SK-N-SH (cell line): ENCODE measurements around the gene MEGF8. TPM values are rescaled to one million over a fixed set of nuclear protein-coding genes. Genes with fewer than 3 reads are reported as not detected.

Experiments used
- CTCF ChIA-PET: fragments of 300-600, 350-600 bp; formaldehyde crosslinking; extraction: SDS; loops from one replicate; lab custom pipeline; 2021; lab: Yijun Ruan, JAX
- POLR2A ChIA-PET: fragments of 350-600 bp; sonication (Branson Sonifier 250); formaldehyde crosslinking; extraction: SDS; loops from one replicate; lab custom pipeline; 2020; ENCODE audit warnings: antibody characterized with exemption, inconsistent platforms; lab: Yijun Ruan, JAX
- DNase-seq: peaks from one replicate; pipeline ENCODE4 v3.0.0; 2012
- H2AFZ ChIP-seq: fragments of 200-600 bp; sonication (generic); 2 replicates; pipeline ENCODE4 v1.8.1; 2016; ENCODE audit warnings: antibody characterized with exemption, mild to moderate bottlenecking, low read depth
- H3F3A ChIP-seq: fragments of 200-600 bp; sonication (generic); replicated peaks from 2 replicates; pipeline ENCODE3; 2016; ENCODE audit warnings: antibody characterized with exemption, mild to moderate bottlenecking; ENCODE audit not compliant: insufficient read depth
- H3K27ac ChIP-seq, 2 experiments: fragments of 200-500 bp in 1 of 2; fragments of 200-600 bp in 1 of 2; sonication (Bioruptor generic) in 1 of 2; sonication (generic), shearing (Covaris generic) in 1 of 2; 2 replicates each; pipeline versions ENCODE4 v1.5.1 to v1.6.1; 2014 to 2016; ENCODE audit warnings: low read depth in 2 of 2, inconsistent platforms in 1 of 2, low read length in 1 of 2, mild to moderate bottlenecking in 1 of 2, mixed read lengths in 1 of 2
- H3K27me3 ChIP-seq: fragments of 200-600 bp; sonication (generic), shearing (Covaris generic); 2 replicates; pipeline ENCODE4 v1.6.1; 2016; ENCODE audit warnings: mixed run types; ENCODE audit not compliant: insufficient read depth
- H3K36me3 ChIP-seq, 2 experiments: fragments of 200-500 bp in 1 of 2; fragments of 200-600 bp in 1 of 2; sonication (Bioruptor generic) in 1 of 2; sonication (generic) in 1 of 2; replicated peaks in 1 of 2; 2 replicates each; pipeline versions ENCODE3 to v1.5.1; 2014 to 2016; ENCODE audit warnings: low read length in 1 of 2, mild to moderate bottlenecking in 1 of 2; ENCODE audit not compliant: insufficient read depth in 2 of 2, control insufficient read depth in 1 of 2
- H3K4me1 ChIP-seq, 2 experiments: fragments of 200-500 bp in 1 of 2; fragments of 200-600 bp in 1 of 2; sonication (Bioruptor generic) in 1 of 2; sonication (generic), shearing (Covaris generic) in 1 of 2; 2 replicates each; pipeline versions ENCODE4 v1.5.1 to v1.6.1; 2014 to 2016; ENCODE audit warnings: low read depth in 1 of 2, low read length in 1 of 2, mixed run types in 1 of 2; ENCODE audit not compliant: insufficient read depth in 2 of 2, control insufficient read depth in 1 of 2
- H3K4me2 ChIP-seq: fragments of 200-600 bp; sonication (generic), shearing (Covaris generic); 2 replicates; pipeline ENCODE4 v1.6.1; 2017; ENCODE audit warnings: mixed run types
- H3K4me3 ChIP-seq, 2 experiments: fragments of 200-500 bp in 1 of 2; fragments of 200-600 bp in 1 of 2; sonication (Bioruptor generic) in 1 of 2; sonication (generic), shearing (Covaris generic) in 1 of 2; 2 replicates each; pipeline versions ENCODE4 v1.5.1 to v1.8.1; 2014 to 2016; ENCODE audit warnings: low read depth in 2 of 2, inconsistent platforms in 1 of 2, low read length in 1 of 2, mild to moderate bottlenecking in 1 of 2, mixed read lengths in 1 of 2, moderate library complexity in 1 of 2
- H3K79me2 ChIP-seq: fragments of 200-600 bp; sonication (generic); 2 replicates; pipeline ENCODE4 v1.8.1; 2017; ENCODE audit warnings: mild to moderate bottlenecking; ENCODE audit not compliant: insufficient read depth
- H3K9ac ChIP-seq: fragments of 200-600 bp; sonication (generic); 2 replicates; pipeline ENCODE4 v1.6.1; 2017; ENCODE audit warnings: mixed run types
- H3K9me2 ChIP-seq: fragments of 200-600 bp; sonication (generic); 2 replicates; pipeline ENCODE4 v1.6.1; 2017; ENCODE audit warnings: mixed run types
- H3K9me3 ChIP-seq: fragments of 200-600 bp; sonication (generic); 2 replicates; pipeline ENCODE4 v1.6.1; 2017; ENCODE audit warnings: mixed run types, mild to moderate bottlenecking, moderate library complexity
- H4K20me1 ChIP-seq: fragments of 200-600 bp; sonication (generic); 2 replicates; pipeline ENCODE4 v1.6.1; 2017; ENCODE audit warnings: mild to moderate bottlenecking, mixed run types; ENCODE audit not compliant: insufficient read depth
- ELF1 ChIP-seq: IDR thresholded peaks from 2 replicates; pipeline ENCODE4 v1.4.0; 2012
- EP300 ChIP-seq, 2 experiments: IDR thresholded peaks; 2 replicates each; pipeline versions ENCODE4 v1.4.0 to v1.6.1; 2012; ENCODE audit warnings: borderline replicate concordance in 1 of 2, low read depth in 1 of 2, low read length in 1 of 2
- GABPA ChIP-seq: IDR thresholded peaks from 2 replicates; pipeline ENCODE4 v1.4.0; 2012; ENCODE audit warnings: low read depth, mild to moderate bottlenecking
- JUND ChIP-seq: IDR thresholded peaks from 2 replicates; pipeline ENCODE4 v1.4.0; 2012
- NRF1 ChIP-seq: IDR thresholded peaks from 2 replicates; pipeline ENCODE4 v1.6.1; 2012; ENCODE audit warnings: low read depth, mild to moderate bottlenecking, low read length
- POLR2AphosphoS5 ChIP-seq: IDR thresholded peaks from 2 replicates; pipeline ENCODE4 v1.6.1; 2012; ENCODE audit warnings: low read depth, low read length
- RAD21 ChIP-seq: IDR thresholded peaks from 2 replicates; pipeline ENCODE4 v1.6.1; 2012; ENCODE audit warnings: mild to moderate bottlenecking, low read length
- RCOR1 ChIP-seq: fragments of 150-350 bp; IDR thresholded peaks from 2 replicates; pipeline ENCODE4 v1.6.1; 2017; ENCODE audit warnings: antibody characterized with exemption, low read length
- RFX5 ChIP-seq: IDR thresholded peaks from 2 replicates; pipeline ENCODE4 v1.6.1; 2012; ENCODE audit warnings: mild to moderate bottlenecking, improper control_type of control experiment, low read length
- SMC3 ChIP-seq: IDR thresholded peaks from 2 replicates; pipeline ENCODE4 v1.6.1; 2012; ENCODE audit warnings: low read depth, low read length, improper control_type of control experiment
- TEAD4 ChIP-seq: IDR thresholded peaks from 2 replicates; pipeline ENCODE4 v1.4.0; 2012; ENCODE audit warnings: mild to moderate bottlenecking, borderline replicate concordance; ENCODE audit not compliant: insufficient read depth
- WGBS: methylation state at CpG from one replicate; pipeline ENCODE4 v1.1.6; 2017; ENCODE audit warnings: low lambda C conversion rate; 5-methylcytosine and 5-hydroxymethylcytosine counted together
- polyA plus RNA-seq, 3 experiments: library from polyadenylated mRNA; depleted of rRNA; stranded (reverse); fragments of >200 nt; gene quantifications; 2 replicates each; pipeline ENCODE4 v1.2.3, GENCODE V29; 2012
- TF ChIP-seq, protein P1 (sequence below): fragments of 150-350 bp; IDR thresholded peaks from 2 replicates; pipeline ENCODE4 v1.6.1; 2017; ENCODE audit warnings: antibody characterized with exemption, low read length, low read depth, borderline replicate concordance
- TF ChIP-seq, protein P2 (sequence below): IDR thresholded peaks from 2 replicates; pipeline ENCODE4 v1.4.0; 2012; ENCODE audit warnings: low read depth, borderline replicate concordance
- TF ChIP-seq, protein P3 (sequence below): IDR thresholded peaks from 2 replicates; pipeline ENCODE4 v1.4.0; 2012; ENCODE audit warnings: low read depth, borderline replicate concordance
- TF ChIP-seq, protein P4 (sequence below): IDR thresholded peaks from 2 replicates; pipeline ENCODE4; 2012
- TF ChIP-seq, protein P5 (sequence below): fragments of 200-600 bp; sonication (generic); IDR thresholded peaks from 2 replicates; pipeline ENCODE4 v1.6.1; 2017; ENCODE audit warnings: antibody characterized with exemption, mild to moderate bottlenecking, moderate library complexity

MEGF8 gene
- polyA plus RNA-seq, 1 of the 3 experiments (the other 2 are of a cell fraction) = 19.1 TPM

GRCh38 chr19:42375415-42376176, 50.2 kb downstream of the MEGF8 start:
- CTCF ChIA-PET = interaction anchor here (8.1 kb wide), 1 partner anchor 26 kb away, joined by 45 read pairs; no protein-coding TSS in a partner anchor

More at GRCh38 chr19:42375415-42376176, 50.2 kb downstream of the MEGF8 start:
- H3K4me1 ChIP-seq = no peaks in the 10 kb centered on the region
- no peaks in the 10 kb centered on the region for H3K9me2 ChIP-seq
- 91% methylated on average over 17 of the region's 54 CpGs for WGBS
- H3K4me3 ChIP-seq = no peak overlapping the region
- POLR2A ChIA-PET = no interaction called here
- no peak overlapping the region for H3K4me2 ChIP-seq
- H3K9ac ChIP-seq = no peak overlapping the region
- no peak overlapping the region for H2AFZ ChIP-seq
- no peaks in the 10 kb centered on the region for H3F3A ChIP-seq
- no peaks in the 10 kb centered on the region for H3K9me3 ChIP-seq
- no peak for DNase-seq
- H3K27ac ChIP-seq = no peak overlapping the region
- H4K20me1 ChIP-seq = no peaks in the 10 kb centered on the region
- no peaks in the 10 kb centered on the region for H3K79me2 ChIP-seq
- no peaks in the 10 kb centered on the region for H3K36me3 ChIP-seq
- peaks cover 18% of the 10 kb centered on the region; the same call in 1 of the 2 replicates for H3K27me3 ChIP-seq
- TF ChIP-seq, protein P1, sequence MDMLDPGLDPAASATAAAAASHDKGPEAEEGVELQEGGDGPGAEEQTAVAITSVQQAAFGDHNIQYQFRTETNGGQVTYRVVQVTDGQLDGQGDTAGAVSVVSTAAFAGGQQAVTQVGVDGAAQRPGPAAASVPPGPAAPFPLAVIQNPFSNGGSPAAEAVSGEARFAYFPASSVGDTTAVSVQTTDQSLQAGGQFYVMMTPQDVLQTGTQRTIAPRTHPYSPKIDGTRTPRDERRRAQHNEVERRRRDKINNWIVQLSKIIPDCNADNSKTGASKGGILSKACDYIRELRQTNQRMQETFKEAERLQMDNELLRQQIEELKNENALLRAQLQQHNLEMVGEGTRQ = no peak
- no peak for TF ChIP-seq EP300 (IDR thresholded peaks at IDR 0.05; ENCODE audit: borderline replicate concordance in 1 of 2, low read depth in 1 of 2, low read length in 1 of 2)
- TF ChIP-seq GABPA = no peak
- TF ChIP-seq, protein P2, sequence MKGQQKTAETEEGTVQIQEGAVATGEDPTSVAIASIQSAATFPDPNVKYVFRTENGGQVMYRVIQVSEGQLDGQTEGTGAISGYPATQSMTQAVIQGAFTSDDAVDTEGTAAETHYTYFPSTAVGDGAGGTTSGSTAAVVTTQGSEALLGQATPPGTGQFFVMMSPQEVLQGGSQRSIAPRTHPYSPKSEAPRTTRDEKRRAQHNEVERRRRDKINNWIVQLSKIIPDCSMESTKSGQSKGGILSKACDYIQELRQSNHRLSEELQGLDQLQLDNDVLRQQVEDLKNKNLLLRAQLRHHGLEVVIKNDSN = no peak
- TF ChIP-seq TEAD4 = no peak
- TF ChIP-seq SMC3 = no peak
- TF ChIP-seq, protein P3, sequence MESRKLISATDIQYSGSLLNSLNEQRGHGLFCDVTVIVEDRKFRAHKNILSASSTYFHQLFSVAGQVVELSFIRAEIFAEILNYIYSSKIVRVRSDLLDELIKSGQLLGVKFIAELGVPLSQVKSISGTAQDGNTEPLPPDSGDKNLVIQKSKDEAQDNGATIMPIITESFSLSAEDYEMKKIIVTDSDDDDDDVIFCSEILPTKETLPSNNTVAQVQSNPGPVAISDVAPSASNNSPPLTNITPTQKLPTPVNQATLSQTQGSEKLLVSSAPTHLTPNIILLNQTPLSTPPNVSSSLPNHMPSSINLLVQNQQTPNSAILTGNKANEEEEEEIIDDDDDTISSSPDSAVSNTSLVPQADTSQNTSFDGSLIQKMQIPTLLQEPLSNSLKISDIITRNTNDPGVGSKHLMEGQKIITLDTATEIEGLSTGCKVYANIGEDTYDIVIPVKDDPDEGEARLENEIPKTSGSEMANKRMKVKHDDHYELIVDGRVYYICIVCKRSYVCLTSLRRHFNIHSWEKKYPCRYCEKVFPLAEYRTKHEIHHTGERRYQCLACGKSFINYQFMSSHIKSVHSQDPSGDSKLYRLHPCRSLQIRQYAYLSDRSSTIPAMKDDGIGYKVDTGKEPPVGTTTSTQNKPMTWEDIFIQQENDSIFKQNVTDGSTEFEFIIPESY = no peak
- TF ChIP-seq RCOR1 = no peak
- no peak for TF ChIP-seq RAD21
- TF ChIP-seq ELF1 = no peak
- no peak for TF ChIP-seq RFX5
- TF ChIP-seq, protein P4, sequence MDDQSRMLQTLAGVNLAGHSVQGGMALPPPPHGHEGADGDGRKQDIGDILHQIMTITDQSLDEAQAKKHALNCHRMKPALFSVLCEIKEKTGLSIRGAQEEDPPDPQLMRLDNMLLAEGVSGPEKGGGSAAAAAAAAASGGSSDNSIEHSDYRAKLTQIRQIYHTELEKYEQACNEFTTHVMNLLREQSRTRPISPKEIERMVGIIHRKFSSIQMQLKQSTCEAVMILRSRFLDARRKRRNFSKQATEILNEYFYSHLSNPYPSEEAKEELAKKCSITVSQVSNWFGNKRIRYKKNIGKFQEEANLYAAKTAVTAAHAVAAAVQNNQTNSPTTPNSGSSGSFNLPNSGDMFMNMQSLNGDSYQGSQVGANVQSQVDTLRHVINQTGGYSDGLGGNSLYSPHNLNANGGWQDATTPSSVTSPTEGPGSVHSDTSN = no peak
- TF ChIP-seq POLR2AphosphoS5 = no peak
- TF ChIP-seq, protein P5, sequence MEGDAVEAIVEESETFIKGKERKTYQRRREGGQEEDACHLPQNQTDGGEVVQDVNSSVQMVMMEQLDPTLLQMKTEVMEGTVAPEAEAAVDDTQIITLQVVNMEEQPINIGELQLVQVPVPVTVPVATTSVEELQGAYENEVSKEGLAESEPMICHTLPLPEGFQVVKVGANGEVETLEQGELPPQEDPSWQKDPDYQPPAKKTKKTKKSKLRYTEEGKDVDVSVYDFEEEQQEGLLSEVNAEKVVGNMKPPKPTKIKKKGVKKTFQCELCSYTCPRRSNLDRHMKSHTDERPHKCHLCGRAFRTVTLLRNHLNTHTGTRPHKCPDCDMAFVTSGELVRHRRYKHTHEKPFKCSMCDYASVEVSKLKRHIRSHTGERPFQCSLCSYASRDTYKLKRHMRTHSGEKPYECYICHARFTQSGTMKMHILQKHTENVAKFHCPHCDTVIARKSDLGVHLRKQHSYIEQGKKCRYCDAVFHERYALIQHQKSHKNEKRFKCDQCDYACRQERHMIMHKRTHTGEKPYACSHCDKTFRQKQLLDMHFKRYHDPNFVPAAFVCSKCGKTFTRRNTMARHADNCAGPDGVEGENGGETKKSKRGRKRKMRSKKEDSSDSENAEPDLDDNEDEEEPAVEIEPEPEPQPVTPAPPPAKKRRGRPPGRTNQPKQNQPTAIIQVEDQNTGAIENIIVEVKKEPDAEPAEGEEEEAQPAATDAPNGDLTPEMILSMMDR = no peak
- no peak for TF ChIP-seq JUND
- no peak for TF ChIP-seq NRF1
